Endothelial cell of umbilical vein (primary cell): ENCODE measurements around the gene NDUFA7. TPM values are rescaled to one million over a fixed set of nuclear protein-coding genes. Genes with fewer than 3 reads are reported as not detected.

Source experiments
- BruUV-seq: library from RNA; stranded (reverse); fragments of 400-500 nt; replicated peaks from 2 replicates; lab custom pipeline; 2021; lab: Mats Ljungman, UMichigan
- CTCF ChIA-PET: fragments of 300-600, 350-600 bp; sonication (Branson Sonifier 250); formaldehyde crosslinking; loops from one replicate; lab custom pipeline; 2021; ENCODE audit warnings: antibody characterized with exemption, inconsistent platforms; lab: Charles Lee
- POLR2A ChIA-PET: fragments of 300-600, 350-600 bp; sonication (Branson Sonifier 250); formaldehyde crosslinking; loops from one replicate; lab custom pipeline; 2021; ENCODE audit warnings: antibody characterized with exemption, inconsistent platforms; lab: Charles Lee
- DNase-seq: peaks from one replicate; pipeline ENCODE4 v3.0.0-alpha.2; 2011; ENCODE audit warnings: low read depth, low spot score
- FAIRE-seq: peaks from 2 replicates; lab custom pipeline; 2011; peaks lifted over from hg19 to GRCh38; lab: Jason Lieb, UNC
- H2AFZ ChIP-seq: 2 replicates; pipeline ENCODE4 v1.6.0; 2012; ENCODE audit warnings: low read depth, low read length, control low read depth, inconsistent platforms
- H3K27ac ChIP-seq: 2 replicates; pipeline ENCODE4 v1.5.1; 2011; ENCODE audit warnings: low read depth, mild to moderate bottlenecking, control low read depth, low read length, moderate library complexity; ENCODE audit not compliant: insufficient read depth
- H3K27me3 ChIP-seq, 2 experiments: 2 replicates each; pipeline versions ENCODE4 v1.6.0 to v1.6.1; 2011; ENCODE audit warnings: low read length in 2 of 2, mixed read lengths in 1 of 2; ENCODE audit not compliant: control insufficient read depth in 2 of 2, insufficient read depth in 2 of 2
- H3K36me3 ChIP-seq, 2 experiments: 2 replicates in 1 of 2; 3 replicates in 1 of 2; pipeline ENCODE4 v1.5.1; 2011; ENCODE audit warnings: low read length in 2 of 2, mild to moderate bottlenecking in 1 of 2, moderate library complexity in 1 of 2; ENCODE audit not compliant: control insufficient read depth in 2 of 2, insufficient read depth in 2 of 2; ENCODE audit errors: extremely low read depth in 1 of 2
- H3K4me1 ChIP-seq: 3 replicates; pipeline ENCODE4 v1.5.1; 2011; ENCODE audit warnings: mild to moderate bottlenecking, low read length; ENCODE audit not compliant: control insufficient read depth, insufficient read depth; ENCODE audit errors: extremely low read depth
- H3K4me2 ChIP-seq: 2 replicates; pipeline ENCODE4 v1.6.1; 2011; ENCODE audit warnings: low read length, control low read depth, mixed read lengths; ENCODE audit not compliant: insufficient read depth
- H3K4me3 ChIP-seq, 3 experiments: fragments of 200-600 bp in 1 of 3; sonication (generic), shearing (Covaris generic) in 1 of 3; replicated peaks in 1 of 3; 2 replicates each; pipeline ENCODE4 v1.5.1; 2011 to 2016; ENCODE audit warnings: control low read depth in 3 of 3, low read length in 3 of 3, mild to moderate bottlenecking in 2 of 3, inconsistent platforms in 1 of 3, low read depth in 1 of 3, moderate library complexity in 1 of 3; ENCODE audit not compliant: insufficient read depth in 1 of 3
- H3K79me2 ChIP-seq: 2 replicates; pipeline ENCODE4 v1.6.0; 2012; ENCODE audit warnings: low read length, inconsistent platforms; ENCODE audit not compliant: control insufficient read depth, insufficient read depth
- H3K9ac ChIP-seq: replicated peaks from 2 replicates; pipeline ENCODE3; 2011; ENCODE audit warnings: low read length, control low read depth; ENCODE audit not compliant: insufficient read depth; ENCODE audit errors: extremely low read depth
- H3K9me1 ChIP-seq: replicated peaks from 3 replicates; pipeline ENCODE4 v1.6.0; 2011; ENCODE audit warnings: mild to moderate bottlenecking, low read length; ENCODE audit not compliant: control insufficient read depth, insufficient read depth; ENCODE audit errors: extremely low read depth
- H3K9me3 ChIP-seq: replicated peaks from 2 replicates; pipeline ENCODE4 v1.5.1; 2012; ENCODE audit warnings: low read length, inconsistent platforms; ENCODE audit not compliant: control insufficient read depth, insufficient read depth
- H4K20me1 ChIP-seq: replicated peaks from 2 replicates; pipeline ENCODE3; 2011; ENCODE audit warnings: mild to moderate bottlenecking, low read length; ENCODE audit not compliant: control insufficient read depth, insufficient read depth; ENCODE audit errors: extremely low read depth
- CTCF ChIP-seq, 2 donors: IDR thresholded peaks; 1 replicate in 1 of 2; 2 replicates in 1 of 2; pipeline ENCODE4 v1.5.1; 2011; ENCODE audit warnings: low read length in 2 of 2, mild to moderate bottlenecking in 2 of 2, moderate library complexity in 2 of 2, control low read depth in 1 of 2, inconsistent platforms in 1 of 2, low read depth in 1 of 2; ENCODE audit not compliant: insufficient read depth in 1 of 2; ENCODE audit errors: extremely low read depth in 1 of 2
- EZH2 ChIP-seq: IDR thresholded peaks from 2 replicates; pipeline ENCODE4 v1.6.1; 2012; ENCODE audit warnings: borderline replicate concordance, low read depth, mild to moderate bottlenecking, moderate library complexity, low read length, inconsistent platforms; ENCODE audit not compliant: severe bottlenecking
- FOS ChIP-seq: IDR thresholded peaks from 2 replicates; pipeline ENCODE4 v1.6.1; 2011; ENCODE audit warnings: mild to moderate bottlenecking, low read length, moderate library complexity, borderline replicate concordance; ENCODE audit not compliant: insufficient read depth
- GATA2 ChIP-seq: IDR thresholded peaks from 2 replicates; pipeline ENCODE4 v1.7.0; 2011; ENCODE audit warnings: low read depth, mild to moderate bottlenecking, moderate library complexity, mixed read lengths, low read length; ENCODE audit not compliant: insufficient read length, insufficient read depth
- JUN ChIP-seq: IDR thresholded peaks from 2 replicates; pipeline ENCODE4 v1.6.1; 2011; ENCODE audit warnings: borderline replicate concordance, low read depth; ENCODE audit not compliant: insufficient read length, insufficient read depth
- MAX ChIP-seq: IDR thresholded peaks from 2 replicates; pipeline ENCODE4 v1.6.1; 2011; ENCODE audit not compliant: insufficient read depth, insufficient read length
- MYC ChIP-seq: IDR thresholded peaks from one replicate; pipeline ENCODE4 v1.6.1; 2011; ENCODE audit warnings: mild to moderate bottlenecking, low read depth, low read length
- POLR2A ChIP-seq: IDR thresholded peaks from 2 replicates; pipeline ENCODE4 v1.6.1; 2012; ENCODE audit warnings: low read depth, mild to moderate bottlenecking, control low read depth, low read length
- POLR2AphosphoS5 ChIP-seq: IDR thresholded peaks from 2 replicates; pipeline ENCODE4 v1.6.1; 2012; ENCODE audit warnings: low read depth, mild to moderate bottlenecking, control low read depth, low read length, moderate library complexity; ENCODE audit not compliant: insufficient read depth
- dilution Hi-C: fragments of 300-500 bp; cut with MboI; formaldehyde crosslinking; loops from one replicate; pipeline ENCODE4 v1.15.0; 2019; ENCODE audit warnings: low sequenced_read_pairs; ENCODE audit not compliant: extremely low pct_ligation_motif_present
- intact Hi-C: fragments of 100-400 bp; cut with micrococcal nuclease; formaldehyde crosslinking; loops from one replicate; pipeline ENCODE4 v1.10.0; 2022
- polyA plus RNA-seq, 4 experiments: library from polyadenylated mRNA; depleted of rRNA in 3 of 4; stranded (reverse) in 3 of 4; unstranded in 1 of 4; fragments of >200 nt; gene quantifications; 2 replicates each; pipeline versions ENCODE4 v1.2.1 to v1.2.3, GENCODE V29; 2011 to 2012; ENCODE audit warnings: missing spikeins in 1 of 4
- total RNA-seq: library from RNA; stranded (reverse); gene quantifications from 2 replicates; pipeline ENCODE4 v1.2.3, GENCODE V29; 2021

NDUFA7 gene
- total and polyA plus RNA-seq, 2 donors (not counting 3 experiments of a cell fraction or from before 2014, with no cell fraction given): 60.2 to 169 TPM

- H3K27me3 ChIP-seq: no peaks in the 10 kb centered on the region
- no TSS peak for BruUV-seq
- CTCF ChIA-PET: interaction anchor here (0.5 to 1.4 kb wide), 2 partner anchors 12 to 41 kb away, joined by 5 to 7 read pairs; no protein-coding TSS in a partner anchor
- no peaks in the 10 kb centered on the region for H3K9me1 ChIP-seq
- no peak overlapping the region for H2AFZ ChIP-seq
- H3K27ac ChIP-seq: no peak overlapping the region
- H3K79me2 ChIP-seq: no peaks in the 10 kb centered on the region
- H3K36me3 ChIP-seq: peaks cover 3 to 14% of the 10 kb centered on the region in 2 experiments
- H3K4me2 ChIP-seq: no peak overlapping the region
- no peak for TF ChIP-seq FOS
- TF ChIP-seq EZH2: no peak
- TF ChIP-seq GATA2: no peak
- TF ChIP-seq JUN: no peak
- no peak for TF ChIP-seq MYC
- no peak for TF ChIP-seq MAX
- no peak for TF ChIP-seq CTCF (IDR thresholded peaks at IDR 0.05; ENCODE audit: extremely low read depth in 1 of 2, insufficient read depth in 1 of 2, low read depth in 1 of 2, low read length in 2 of 2)
- no peak for TF ChIP-seq POLR2A
- no peak for TF ChIP-seq POLR2AphosphoS5
- intact Hi-C loops (no loop called here), dilution Hi-C loops (no loop called here)
- DNase-seq (no peak), FAIRE-seq (peak; percentile 72)
- POLR2A ChIA-PET: interaction anchor here (1.0 kb wide), 1 partner anchor 12 kb away, joined by 3 read pairs; no protein-coding TSS in a partner anchor
- no peak overlapping the region for H3K9ac ChIP-seq
- no peaks in the 10 kb centered on the region for H3K9me3 ChIP-seq
- no peaks in the 10 kb centered on the region for H4K20me1 ChIP-seq
- no peak overlapping the region for H3K4me3 ChIP-seq
- H3K4me1 ChIP-seq: peaks cover 15% of the 10 kb centered on the region
These were observed 14.9 kb upstream of the NDUFA7 start for GRCh38 chr19:8336072-8336569.
